Upper lobe of right lung (tissue), 1 donor: ENCODE data around the gene ABCC5. TPM values are rescaled to one million over a fixed set of nuclear protein-coding genes. Genes with fewer than 3 reads are reported as not detected.

Source experiments
- ATAC-seq: fragments of 200-7000 bp; cut with Tn5 transposase; one replicate; pipeline ENCODE4 v1.9.1; 2020; ENCODE audit warnings: mild to moderate bottlenecking, moderate library complexity
- DNase-seq: peaks from one replicate; pipeline ENCODE4 v3.0.0-alpha.2; 2020
- H3K27ac ChIP-seq: fragments of 200-600 bp; one replicate; pipeline ENCODE4 v1.8.0; 2022
- H3K27me3 ChIP-seq: fragments of 200-600 bp; one replicate; pipeline ENCODE4 v1.8.0; 2022; ENCODE audit warnings: mild to moderate bottlenecking
- H3K36me3 ChIP-seq: fragments of 200-600 bp; one replicate; pipeline ENCODE4 v1.8.0; 2022
- H3K4me1 ChIP-seq: fragments of 200-600 bp; one replicate; pipeline ENCODE4 v1.8.0; 2022
- H3K4me3 ChIP-seq: fragments of 200-600 bp; one replicate; pipeline ENCODE4 v1.8.0; 2022; ENCODE audit warnings: mild to moderate bottlenecking
- H3K9me3 ChIP-seq: fragments of 200-600 bp; one replicate; pipeline ENCODE4 v1.8.0; 2022
- intact Hi-C: fragments of 100-400 bp; cut with DNase I; formaldehyde crosslinking; loops from one replicate; pipeline ENCODE4 v1.11.0; 2022
- microRNA-seq: library from miRNA; unstranded; fragments of <30 nt; microRNA quantifications from one replicate; pipeline ENCODE4 v1.2.0, GENCODE V29; 2020; ENCODE audit warnings: borderline microRNAs expressed
- total RNA-seq: library from RNA; stranded (reverse); fragmentation: NEBNext Ultra II Directional; extraction: Animal tissue kit (Norgen Biotek cat#: 25700); gene quantifications from one replicate; pipeline ENCODE4 v1.2.1, GENCODE V29; 2021
- TF ChIP-seq, protein P1 (sequence below): fragments of 200-600 bp; IDR thresholded peaks from one replicate; pipeline ENCODE4 v1.8.0; 2022; ENCODE audit warnings: antibody characterized with exemption
- donor health status: DM: no; HTN: yes; CAD: no; lungs with severe emphysema.

The ABCC5 gene
- total RNA-seq, 1 donor from 2014 or later = 33.5 TPM

DNA sequence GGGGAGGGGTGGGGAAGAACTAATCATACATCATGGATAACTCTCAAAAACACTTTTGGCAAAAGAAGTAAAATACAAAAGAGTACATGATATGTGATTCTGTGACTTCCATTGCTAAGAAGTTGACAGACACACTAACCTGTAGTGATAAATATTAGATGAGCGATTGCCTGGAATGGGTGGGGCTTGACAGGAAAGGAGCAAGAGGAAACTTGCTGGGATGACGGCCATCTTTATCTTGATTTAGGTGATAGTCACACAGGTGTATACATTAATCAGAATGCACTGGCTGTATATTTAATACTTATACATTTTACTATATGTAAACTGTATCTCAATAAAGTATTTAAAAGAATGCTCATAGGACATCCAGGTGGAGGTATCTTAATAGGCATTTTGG is 146.1 kb downstream of the ABCC5 start:
- ATAC-seq (no peak), DNase-seq (no peak)
- Histone ChIP-seq H3K4me3 (no peak overlapping the region), H3K36me3 (peaks cover 15% of the 10 kb centered on the region), H3K27me3 (no peaks in the 10 kb centered on the region), H3K27ac (no peak overlapping the region), H3K9me3 (no peaks in the 10 kb centered on the region), H3K4me1 (peaks cover 8% of the 10 kb centered on the region)
- TF ChIP-seq, protein P1, sequence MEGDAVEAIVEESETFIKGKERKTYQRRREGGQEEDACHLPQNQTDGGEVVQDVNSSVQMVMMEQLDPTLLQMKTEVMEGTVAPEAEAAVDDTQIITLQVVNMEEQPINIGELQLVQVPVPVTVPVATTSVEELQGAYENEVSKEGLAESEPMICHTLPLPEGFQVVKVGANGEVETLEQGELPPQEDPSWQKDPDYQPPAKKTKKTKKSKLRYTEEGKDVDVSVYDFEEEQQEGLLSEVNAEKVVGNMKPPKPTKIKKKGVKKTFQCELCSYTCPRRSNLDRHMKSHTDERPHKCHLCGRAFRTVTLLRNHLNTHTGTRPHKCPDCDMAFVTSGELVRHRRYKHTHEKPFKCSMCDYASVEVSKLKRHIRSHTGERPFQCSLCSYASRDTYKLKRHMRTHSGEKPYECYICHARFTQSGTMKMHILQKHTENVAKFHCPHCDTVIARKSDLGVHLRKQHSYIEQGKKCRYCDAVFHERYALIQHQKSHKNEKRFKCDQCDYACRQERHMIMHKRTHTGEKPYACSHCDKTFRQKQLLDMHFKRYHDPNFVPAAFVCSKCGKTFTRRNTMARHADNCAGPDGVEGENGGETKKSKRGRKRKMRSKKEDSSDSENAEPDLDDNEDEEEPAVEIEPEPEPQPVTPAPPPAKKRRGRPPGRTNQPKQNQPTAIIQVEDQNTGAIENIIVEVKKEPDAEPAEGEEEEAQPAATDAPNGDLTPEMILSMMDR = no peak
- intact Hi-C loops = no loop called here

DNA sequence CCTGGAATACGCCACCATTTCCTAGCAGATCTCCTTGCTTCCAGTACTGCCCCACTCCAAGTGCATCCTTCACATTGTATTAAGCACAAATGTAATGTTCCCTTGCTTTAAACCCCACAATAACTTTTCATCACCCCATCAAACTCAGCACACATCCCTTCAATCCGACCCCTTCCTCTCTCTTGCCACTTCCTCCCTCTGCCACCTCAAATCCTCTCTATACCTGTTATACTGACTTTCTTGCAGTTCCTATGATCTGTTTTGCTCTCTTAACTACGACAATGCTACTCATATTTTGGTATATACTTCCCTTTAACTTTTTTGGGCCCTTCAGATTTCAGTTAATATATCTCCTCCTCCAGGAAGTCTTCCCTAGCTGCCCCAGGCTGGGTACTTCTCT is 147.1 kb downstream of the ABCC5 start:
- ATAC-seq (no peak), DNase-seq (no peak)
- no peaks in the 10 kb centered on the region for H3K9me3 ChIP-seq
- H3K4me3 ChIP-seq = no peak overlapping the region
- peaks cover 1% of the 10 kb centered on the region for H3K4me1 ChIP-seq
- H3K27me3 ChIP-seq = no peaks in the 10 kb centered on the region
- TF ChIP-seq, protein P1 = no peak
- H3K27ac ChIP-seq = no peak overlapping the region
- intact Hi-C loops = no loop called here
- H3K36me3 ChIP-seq = peaks cover 25% of the 10 kb centered on the region

Small RNA genes within 50 kb of the gene (microRNA-seq; reads per million reads assigned to microRNA genes)
- not detected for gene MIR4448

Other genes starting within 250 kb of the ABCC5 start
- gene MAP6D1, start 192.3 kb downstream of the ABCC5 start, total RNA-seq = 1.2 TPM
- gene PARL, start 133.0 kb downstream of the ABCC5 start, total RNA-seq = 44.8 TPM
- gene HTR3D, start 13.9 kb upstream of the ABCC5 start, total RNA-seq = not detected
- gene HTR3C, start 35.2 kb upstream of the ABCC5 start, total RNA-seq = not detected
- not detected for gene HTR3E, start 79.2 kb upstream of the ABCC5 start, total RNA-seq
- 37.6 TPM for gene EIF2B5, start 117.5 kb upstream of the ABCC5 start, total RNA-seq
- gene DVL3, start 137.5 kb upstream of the ABCC5 start, total RNA-seq = 54.1 TPM
- 245 TPM for gene AP2M1, start 157.0 kb upstream of the ABCC5 start, total RNA-seq
- gene ABCF3, start 168.3 kb upstream of the ABCC5 start, total RNA-seq = 60.9 TPM
- not detected for gene VWA5B2, start 211.7 kb upstream of the ABCC5 start, total RNA-seq
- 33.8 TPM for gene ALG3, start 231.1 kb upstream of the ABCC5 start, total RNA-seq
- gene EEF1AKMT4, start 231.8 kb upstream of the ABCC5 start, total RNA-seq = 2.7 TPM
- gene CAMK2N2, start 243.7 kb upstream of the ABCC5 start, total RNA-seq = not detected